CD14-positive monocyte (primary cell): ENCODE data around the gene CDH23. TPM values are rescaled to one million over a fixed set of nuclear protein-coding genes. Genes with fewer than 3 reads are reported as not detected.

Experiments used
- DNase-seq, 3 donors: peaks; one replicate each; pipeline ENCODE4 v3.0.0-alpha.2; 2011 to 2022
- H2AFZ ChIP-seq: 2 replicates; pipeline ENCODE4 v1.6.0; 2012; ENCODE audit warnings: mild to moderate bottlenecking, low read depth, low read length, inconsistent platforms; ENCODE audit not compliant: insufficient read depth, poor library complexity, severe bottlenecking
- H3K27ac ChIP-seq, 2 donors: 1 replicate in 1 of 2; 2 replicates in 1 of 2; pipeline ENCODE4 v1.5.1; 2012 to 2013; ENCODE audit warnings: low read length in 2 of 2, control low read depth in 1 of 2, inconsistent platforms in 1 of 2, low read depth in 1 of 2, mild to moderate bottlenecking in 1 of 2
- H3K27me3 ChIP-seq, 2 donors: one replicate each; pipeline versions ENCODE4 v1.6.0 to v1.6.1; 2011 to 2013; ENCODE audit warnings: low read length in 2 of 2; ENCODE audit not compliant: control insufficient read depth in 2 of 2, insufficient read depth in 2 of 2
- H3K36me3 ChIP-seq, 2 donors: replicated peaks in 1 of 2; 1 replicate in 1 of 2; 2 replicates in 1 of 2; pipeline versions ENCODE4 v1.5.1 to v1.6.1; 2012 to 2013; ENCODE audit warnings: low read length in 2 of 2, control low read depth in 1 of 2, inconsistent platforms in 1 of 2, mild to moderate bottlenecking in 1 of 2; ENCODE audit not compliant: insufficient read depth in 2 of 2, control insufficient read depth in 1 of 2
- H3K4me1 ChIP-seq, 2 donors: 1 replicate in 1 of 2; 2 replicates in 1 of 2; pipeline versions ENCODE4 v1.5.1 to v1.6.1; 2012 to 2013; ENCODE audit warnings: low read length in 2 of 2, control low read depth in 1 of 2, inconsistent platforms in 1 of 2, mild to moderate bottlenecking in 1 of 2, moderate library complexity in 1 of 2; ENCODE audit not compliant: insufficient read depth in 2 of 2, control insufficient read depth in 1 of 2
- H3K4me2 ChIP-seq: replicated peaks from 2 replicates; pipeline ENCODE3; 2012; ENCODE audit warnings: low read length, moderate library complexity, mild to moderate bottlenecking; ENCODE audit not compliant: poor library complexity, severe bottlenecking; ENCODE audit errors: extremely low read depth
- H3K4me3 ChIP-seq, 3 experiments: fragments of 200-600 bp in 1 of 3; sonication (generic) in 1 of 3; replicated peaks in 1 of 3; 1 replicate in 2 of 3; 2 replicates in 1 of 3; pipeline ENCODE4 v1.5.1; 2011 to 2013; ENCODE audit warnings: low read length in 3 of 3, mild to moderate bottlenecking in 3 of 3, control low read depth in 2 of 3, low read depth in 2 of 3, inconsistent platforms in 1 of 3, moderate library complexity in 1 of 3
- H3K79me2 ChIP-seq: 2 replicates; pipeline ENCODE4 v1.6.0; 2012; ENCODE audit warnings: mild to moderate bottlenecking, control low read depth, inconsistent platforms, low read length, moderate library complexity; ENCODE audit not compliant: insufficient read depth
- H3K9ac ChIP-seq: 2 replicates; pipeline ENCODE4 v1.6.0; 2017; ENCODE audit warnings: low read length, mild to moderate bottlenecking; ENCODE audit not compliant: insufficient read depth, poor library complexity, severe bottlenecking
- H3K9me3 ChIP-seq, 2 donors: replicated peaks in 1 of 2; 1 replicate in 1 of 2; 2 replicates in 1 of 2; pipeline versions ENCODE4 v1.5.1 to v1.6.1; 2012 to 2013; ENCODE audit warnings: low read length in 2 of 2, control low read depth in 1 of 2; ENCODE audit not compliant: control insufficient read depth in 1 of 2, insufficient read depth in 1 of 2
- H4K20me1 ChIP-seq: 2 replicates; pipeline ENCODE4 v1.6.0; 2012; ENCODE audit warnings: mild to moderate bottlenecking, low read length, control low read depth, moderate library complexity; ENCODE audit not compliant: insufficient read depth
- H3K27ac Mint-ChIP-seq, 7 donors: one replicate each; pipeline ENCODE4 v1.8.0; 2020; ENCODE audit warnings: mild to moderate bottlenecking in 7 of 7, mixed read lengths in 7 of 7, moderate library complexity in 6 of 7, inconsistent platforms in 2 of 7
- H3K27me3 Mint-ChIP-seq, 3 donors: one replicate each; pipeline ENCODE4 v1.8.0; 2021 to 2022; ENCODE audit warnings: low read depth in 3 of 3, mild to moderate bottlenecking in 3 of 3, mixed read lengths in 3 of 3, moderate library complexity in 3 of 3, inconsistent platforms in 1 of 3
- H3K36me3 Mint-ChIP-seq, 2 donors: one replicate each; pipeline ENCODE4 v1.8.0; 2020; ENCODE audit warnings: mixed read lengths in 2 of 2, inconsistent platforms in 1 of 2, mild to moderate bottlenecking in 1 of 2
- H3K4me1 Mint-ChIP-seq: one replicate; pipeline ENCODE4 v1.8.0; 2020; ENCODE audit warnings: mild to moderate bottlenecking, mixed read lengths
- H3K4me3 Mint-ChIP-seq, 2 donors: one replicate each; pipeline ENCODE4 v1.8.0; 2020; ENCODE audit warnings: mild to moderate bottlenecking in 2 of 2, mixed read lengths in 2 of 2, moderate library complexity in 1 of 2
- H3K9me3 Mint-ChIP-seq, 7 donors: one replicate each; pipeline ENCODE4 v1.8.0; 2020 to 2022; ENCODE audit warnings: mixed read lengths in 7 of 7, mild to moderate bottlenecking in 6 of 7, moderate library complexity in 6 of 7, inconsistent platforms in 2 of 7
- CTCF ChIP-seq: fragments of 200-600 bp; IDR thresholded peaks from one replicate; pipeline ENCODE4 v1.8.0; 2022; ENCODE audit warnings: antibody characterized with exemption, mild to moderate bottlenecking
- WGBS: methylation state at CpG from one replicate; pipeline ENCODE4 v1.1.5; 2013; ENCODE audit warnings: missing lambda C conversion rate; ENCODE audit not compliant: insufficient coverage; 5-methylcytosine and 5-hydroxymethylcytosine counted together
- intact Hi-C, 2 donors: fragments of 100-400 bp; cut with micrococcal nuclease; formaldehyde crosslinking; loops; one replicate each; pipeline versions ENCODE4 v1.15.0 to v1.15.1; 2023
- polyA plus RNA-seq, 3 donors: library from polyadenylated mRNA; depleted of rRNA in 1 of 3; unstranded in 2 of 3; stranded (reverse) in 1 of 3; fragments of 300-500 nt in 2 of 3; fragments of >200 nt in 1 of 3; fragmentation: Illumina TruSeq in 2 of 3; gene quantifications; 1 replicate in 2 of 3; 2 replicates in 1 of 3; pipeline ENCODE4 v1.2.3, GENCODE V29; 2012 to 2021

CDH23 gene
- polyA plus RNA-seq, 3 donors, result 8.2 to 36.2 (median 10.5) TPM

GRCh38 chr10:71616817-71617654 is 220.3 kb downstream of the CDH23 start:
- no peaks in the 10 kb centered on the region for H3K79me2 ChIP-seq
- H3K4me1 ChIP-seq, result peaks cover 30 to 32% of the 10 kb centered on the region in 2 donors
- H3K9ac ChIP-seq, result no peak overlapping the region
- 100% methylated on average over 6 of the region's 12 CpGs for WGBS
- no peaks in the 10 kb centered on the region for H4K20me1 ChIP-seq
- H3K4me3 ChIP-seq, result no peak overlapping the region
- no peak for DNase-seq
- Mint-ChIP-seq H3K27ac (peak overlapping the region in 1 of 7 donors; percentile 3), H3K4me3 (no peak overlapping the region), H3K4me1 (peaks cover 38% of the 10 kb centered on the region), H3K27me3 (peaks cover 0 to 3% (median 3%) of the 10 kb centered on the region in 3 donors), H3K9me3 (no peaks in the 10 kb centered on the region), H3K36me3 (no peaks in the 10 kb centered on the region)
- intact Hi-C loops, result no loop called here
- no peak for TF ChIP-seq CTCF
- H3K9me3 ChIP-seq, result no peaks in the 10 kb centered on the region
- no peak overlapping the region for H3K27ac ChIP-seq
- H2AFZ ChIP-seq, result no peak overlapping the region
- no peaks in the 10 kb centered on the region for H3K27me3 ChIP-seq
- no peak overlapping the region for H3K4me2 ChIP-seq
- no peaks in the 10 kb centered on the region for H3K36me3 ChIP-seq

GRCh38 chr10:71618176-71618575 is 221.5 kb downstream of the CDH23 start:
- no peak overlapping the region for H2AFZ ChIP-seq
- Mint-ChIP-seq H3K4me1 (peaks cover 36% of the 10 kb centered on the region), H3K27ac (peak overlapping the region in 1 of 7 donors; percentile 68), H3K27me3 (peaks cover 0 to 3% (median 3%) of the 10 kb centered on the region in 3 donors), H3K4me3 (no peak overlapping the region), H3K9me3 (no peaks in the 10 kb centered on the region), H3K36me3 (no peaks in the 10 kb centered on the region)
- H3K9ac ChIP-seq, result no peak overlapping the region
- H3K4me1 ChIP-seq, result peaks cover 28 to 29% of the 10 kb centered on the region in 2 donors
- no peak for DNase-seq
- H3K79me2 ChIP-seq, result no peaks in the 10 kb centered on the region
- no peaks in the 10 kb centered on the region for H3K27me3 ChIP-seq
- intact Hi-C loops, result no loop called here
- H3K27ac ChIP-seq, result no peak overlapping the region
- TF ChIP-seq CTCF, result no peak
- no peaks in the 10 kb centered on the region for H4K20me1 ChIP-seq
- H3K4me3 ChIP-seq, result no peak overlapping the region
- 93% methylated on average over 6 of the region's 6 CpGs for WGBS
- no peak overlapping the region for H3K4me2 ChIP-seq
- no peaks in the 10 kb centered on the region for H3K9me3 ChIP-seq
- no peaks in the 10 kb centered on the region for H3K36me3 ChIP-seq
